ENCODE measurements around the gene ZNF853. TPM values are rescaled to one million over a fixed set of nuclear protein-coding genes. Genes with fewer than 3 reads are reported as not detected.

The ZNF853 gene
- total RNA-seq, 1 experiment from 2014 or later: not detected

GRCh38 chr7:6588566-6588965 lies 26.8 kb upstream of the ZNF853 start:
- POLR2A ChIA-PET: interaction anchor here (1.3 kb wide), 1 partner anchor 11 kb away, joined by 4 read pairs; the partner anchor contains the start of gene ZDHHC4
- H3K4me3 Mint-ChIP-seq (ENCODE audit: unreplicated experiment): peak overlapping the region; percentile 25
- intact Hi-C loops (cut with micrococcal nuclease): no loop called here

GRCh38 chr7:6589151-6589828 lies 26.1 kb upstream of the ZNF853 start:
- Mint-ChIP-seq H3K4me1 (ENCODE audit: insufficient read depth, unreplicated experiment) (no peaks in the 10 kb centered on the region), H3K27me3 (ENCODE audit: insufficient read depth, unreplicated experiment) (no peaks in the 10 kb centered on the region), H3K27ac (ENCODE audit: low read depth, unreplicated experiment) (no peak overlapping the region), H3K36me3 (ENCODE audit: insufficient read depth, unreplicated experiment) (peaks cover 68% of the 10 kb centered on the region), H3K9me3 (ENCODE audit: unreplicated experiment) (no peaks in the 10 kb centered on the region), H3K4me3 (ENCODE audit: unreplicated experiment) (peak overlapping the region; percentile 59)
- TF ChIP-seq CTCF (IDR thresholded peaks at IDR 0.05; ENCODE audit: unreplicated experiment): no peak
- ChIA-PET POLR2A (interaction anchor here (0.5 to 1.4 kb wide), 9 partner anchors 7 to 573 kb away, joined by 3 to 7 read pairs (median 4); partner anchors contain the start of genes ZDHHC4 and ZNF316), CTCF (interaction anchor here (0.6 to 3.3 kb wide), 16 partner anchors 8 to 1814 kb away, joined by 3 to 15 read pairs (median 4); partner anchors contain the start of gene ZDHHC4)
- no peak for DNase-seq (ENCODE audit: unreplicated experiment)
- intact Hi-C loops (cut with micrococcal nuclease): no loop called here
- BruUV-seq (replicated peaks): no TSS peak

More at GRCh38 chr7:6588566-6588965, 26.8 kb upstream of the ZNF853 start:
- CTCF ChIA-PET: interaction anchor here (0.5 to 3.3 kb wide), 2 partner anchors 8 to 21 kb away, joined by 3 to 13 read pairs; no protein-coding TSS in a partner anchor
- Mint-ChIP-seq H3K27me3 (ENCODE audit: insufficient read depth, unreplicated experiment) (no peaks in the 10 kb centered on the region), H3K27ac (ENCODE audit: low read depth, unreplicated experiment) (no peak overlapping the region), H3K9me3 (ENCODE audit: unreplicated experiment) (no peaks in the 10 kb centered on the region), H3K36me3 (ENCODE audit: insufficient read depth, unreplicated experiment) (peaks cover 67% of the 10 kb centered on the region), H3K4me1 (ENCODE audit: insufficient read depth, unreplicated experiment) (no peaks in the 10 kb centered on the region)
- no TSS peak for BruUV-seq (replicated peaks)
- DNase-seq (ENCODE audit: unreplicated experiment): no peak
- no peak for TF ChIP-seq CTCF (IDR thresholded peaks at IDR 0.05; ENCODE audit: unreplicated experiment)

- no TSS peak for BruUV-seq (replicated peaks)
- Mint-ChIP-seq H3K27ac (ENCODE audit: low read depth, unreplicated experiment) (peak within 1 kb of the TSS; percentile 74), H3K27me3 (ENCODE audit: insufficient read depth, unreplicated experiment) (no peaks in the 10 kb centered on the region), H3K4me3 (ENCODE audit: unreplicated experiment) (peak within 1 kb of the TSS; percentile 99), H3K9me3 (ENCODE audit: unreplicated experiment) (no peaks in the 10 kb centered on the region), H3K4me1 (ENCODE audit: insufficient read depth, unreplicated experiment) (no peaks in the 10 kb centered on the region), H3K36me3 (ENCODE audit: insufficient read depth, unreplicated experiment) (peaks cover 68% of the 10 kb centered on the region)
- DNase-seq (ENCODE audit: unreplicated experiment): peak; percentile 73
- ChIA-PET CTCF (interaction anchor here (0.5 to 3.3 kb wide), 23 partner anchors 9 to 1814 kb away, joined by 3 to 15 read pairs (median 4); partner anchors contain the start of gene ZDHHC4), POLR2A (interaction anchor here (0.5 to 1.4 kb wide), 16 partner anchors 8 to 1673 kb away, joined by 3 to 7 read pairs (median 4); partner anchors contain the start of genes ZDHHC4 and ZNF316)
- peak; percentile 70 for TF ChIP-seq CTCF (IDR thresholded peaks at IDR 0.05; ENCODE audit: unreplicated experiment)
- intact Hi-C loops (cut with micrococcal nuclease): loop anchor here (2.0 kb wide), 1 partner anchor 47 kb away; the partner anchor contains the start of gene ZNF316
Observed at GRCh38 chr7:6589829-6590644, 25.4 kb upstream of the ZNF853 start, which contains the start of gene INTS15. Gene INTS15 (plus strand): TSS chr7:6590021. CDS start chr7:6590284, 263 bp downstream.
